NCI-H82 treated with DMSO at 0.1 percent for 48 hours (cell line): ENCODE measurements around the gene CHRNA4.

Experiments
- DNase-seq: peaks from one replicate; lab custom pipeline; 2025; ENCODE audit not compliant: unreplicated experiment; lab: John Stamatoyannopoulos, UW

Gene CHRNA4

DNA sequence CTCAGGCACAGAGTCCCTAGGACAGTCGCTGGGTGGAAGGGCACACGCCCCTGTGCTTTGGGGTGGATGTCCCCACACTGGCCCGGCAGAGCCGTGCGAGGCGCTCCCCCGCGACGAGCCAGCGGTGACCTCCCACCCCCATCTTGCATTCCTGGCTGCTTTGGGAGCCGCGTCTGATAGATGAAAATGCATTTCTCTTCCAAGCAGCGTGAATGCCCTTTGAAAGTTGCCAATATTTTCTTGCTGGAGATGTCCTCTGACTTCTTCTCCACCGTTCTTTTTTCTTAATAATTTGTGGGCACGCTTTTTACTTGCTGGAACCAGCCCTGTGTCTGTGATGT is 38.2 kb downstream of the CHRNA4 start:
- no peak for DNase-seq

DNA sequence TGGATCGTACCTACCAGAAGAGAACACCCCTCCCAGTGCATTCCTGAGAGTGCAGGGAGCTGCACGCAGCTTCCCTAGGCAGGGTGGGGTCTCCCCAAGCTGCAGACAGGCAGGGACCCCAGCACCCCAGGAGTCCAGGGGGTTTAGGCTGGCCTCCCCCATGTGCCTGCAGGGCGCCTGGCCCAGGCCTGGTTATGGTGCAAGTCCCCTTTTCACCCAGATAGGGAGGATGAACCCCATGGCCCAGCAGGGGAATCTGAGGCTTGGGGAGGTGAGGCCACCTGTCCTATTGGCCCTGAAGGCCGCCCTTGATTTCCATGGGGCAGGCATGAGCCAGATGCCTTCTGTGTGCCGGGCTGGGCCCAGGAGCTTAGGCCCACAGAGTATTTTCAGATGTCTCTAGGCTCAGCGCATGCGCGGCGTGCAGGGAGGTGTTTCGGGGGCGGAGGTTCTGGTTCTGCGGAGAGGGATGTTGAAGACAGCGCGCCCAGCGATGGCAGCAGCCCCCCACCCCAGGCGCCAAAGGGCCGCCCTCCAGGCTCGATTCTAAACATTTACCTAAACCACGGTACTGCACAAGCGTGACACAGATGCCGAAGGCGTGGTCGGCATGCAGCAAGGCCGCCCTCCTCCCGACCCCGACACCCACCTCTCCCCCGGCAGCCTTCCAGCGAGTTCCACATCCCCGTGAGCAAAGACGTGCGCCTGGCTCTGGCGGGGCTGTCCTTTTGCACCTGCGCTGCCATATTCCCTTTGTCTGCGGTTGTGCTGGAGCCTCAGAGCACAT is 38.8 kb downstream of the CHRNA4 start:
- no peak for DNase-seq

DNA sequence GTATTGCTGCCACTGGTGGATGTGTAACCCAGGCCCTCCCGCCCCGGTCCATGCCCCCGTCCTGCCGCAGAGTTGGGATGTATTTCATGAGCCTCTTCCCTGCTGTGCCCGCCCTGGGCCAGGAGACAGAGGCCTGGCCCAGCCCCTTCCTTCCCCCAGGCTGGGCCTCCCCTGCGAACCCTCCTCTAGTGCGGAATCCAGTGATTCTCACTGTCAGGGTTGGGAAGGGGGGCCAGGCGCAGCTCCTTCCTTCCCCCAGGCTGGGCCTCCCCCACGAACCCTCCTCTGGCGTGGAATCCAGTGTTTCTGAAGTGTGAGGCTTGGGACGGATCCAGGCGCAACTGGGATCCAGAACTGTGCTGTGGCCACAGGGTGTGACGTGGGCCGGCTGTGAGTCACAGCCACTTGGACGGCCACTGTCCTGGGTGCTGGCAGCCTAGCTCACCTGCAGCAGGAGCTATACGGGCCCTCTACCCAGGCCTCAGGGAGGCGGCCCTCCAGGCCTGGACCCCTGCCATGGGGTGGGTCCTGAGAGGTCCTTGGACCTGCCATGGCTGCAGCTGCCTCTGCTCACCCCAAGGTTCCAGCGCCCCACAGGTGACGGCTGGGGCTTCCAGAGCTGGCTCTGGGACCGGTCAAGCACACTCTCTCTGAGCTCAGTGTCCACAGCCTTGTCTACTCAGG is 39.9 kb downstream of the CHRNA4 start:
- DNase-seq, result no peak

DNA sequence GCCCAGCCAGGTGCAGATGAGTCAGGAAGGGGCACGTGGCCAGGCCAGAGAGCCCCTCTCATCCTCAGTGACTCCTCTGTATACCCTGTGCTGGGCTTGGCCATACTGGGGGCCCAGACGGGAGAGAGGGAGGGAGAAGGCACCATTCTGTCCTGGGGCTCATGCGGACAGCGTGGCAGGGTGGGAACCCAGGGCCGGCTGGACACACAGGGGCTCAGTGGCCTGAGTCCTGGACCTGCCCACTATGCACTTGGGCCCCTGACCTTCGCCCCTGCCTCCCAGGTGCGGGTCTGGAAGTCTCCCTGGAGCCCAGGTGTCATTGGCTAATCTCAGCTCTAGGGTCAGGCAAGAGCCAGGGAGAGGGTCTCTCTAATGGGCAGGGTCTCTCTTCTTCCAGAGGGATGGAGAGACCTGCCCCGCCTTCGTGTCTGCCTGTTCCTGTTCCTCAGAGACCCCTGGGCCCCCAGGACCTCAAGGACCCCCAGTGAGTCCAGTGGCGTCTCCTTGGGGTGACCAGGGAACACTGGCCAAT is 40.5 kb downstream of the CHRNA4 start:
- no peak for DNase-seq

- no peak for DNase-seq
These were observed 41.1 kb downstream of the CHRNA4 start for GRCh38 chr20:63320041-63320511.

DNA sequence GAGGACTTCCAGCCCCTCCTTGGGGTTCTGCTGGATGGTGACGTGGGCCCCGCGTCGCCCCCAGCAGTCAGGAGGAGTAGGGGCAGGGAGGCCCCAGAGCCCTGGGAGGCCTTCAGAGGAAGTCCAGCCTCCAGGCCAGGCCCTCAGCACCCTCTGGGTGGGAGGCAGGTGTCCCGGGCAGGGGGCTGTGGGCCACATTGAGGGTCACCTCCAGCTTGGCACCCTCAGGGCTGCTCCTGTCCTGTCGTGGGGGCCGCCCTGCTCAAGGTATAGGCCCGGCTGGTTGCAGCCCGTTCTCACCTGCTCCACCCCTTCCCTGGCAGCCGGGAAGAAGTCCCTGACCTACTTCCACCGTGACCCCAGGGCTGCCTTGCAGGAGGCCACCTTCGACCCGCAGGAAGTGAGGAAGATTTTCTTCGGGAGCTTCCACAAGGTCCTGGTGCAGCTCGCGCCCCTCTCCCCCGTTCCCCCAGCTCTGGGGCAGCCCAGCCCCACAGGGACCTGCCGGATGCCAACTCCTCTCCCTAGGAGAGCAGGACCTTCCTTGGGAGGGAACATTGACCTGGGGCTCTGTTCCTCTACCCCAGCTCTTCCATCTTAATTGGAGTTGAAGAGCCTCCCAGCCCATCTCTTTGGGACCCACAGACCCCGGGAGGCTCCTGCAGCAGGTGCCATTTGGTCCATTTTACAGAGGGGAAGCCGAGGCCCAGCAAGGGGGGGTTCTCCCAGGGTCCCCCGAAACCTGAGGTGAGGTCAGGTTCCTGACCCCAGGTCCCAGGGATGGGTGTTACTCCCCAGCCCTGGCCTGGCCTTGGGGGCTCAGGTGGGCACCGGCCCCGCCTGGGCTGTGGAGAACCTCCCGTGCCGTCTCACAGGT is 41.7 kb downstream of the CHRNA4 start:
- DNase-seq, result no peak

GRCh38 chr20:63318391-63319163 is 42.6 kb downstream of the CHRNA4 start:
- no peak for DNase-seq

DNA sequence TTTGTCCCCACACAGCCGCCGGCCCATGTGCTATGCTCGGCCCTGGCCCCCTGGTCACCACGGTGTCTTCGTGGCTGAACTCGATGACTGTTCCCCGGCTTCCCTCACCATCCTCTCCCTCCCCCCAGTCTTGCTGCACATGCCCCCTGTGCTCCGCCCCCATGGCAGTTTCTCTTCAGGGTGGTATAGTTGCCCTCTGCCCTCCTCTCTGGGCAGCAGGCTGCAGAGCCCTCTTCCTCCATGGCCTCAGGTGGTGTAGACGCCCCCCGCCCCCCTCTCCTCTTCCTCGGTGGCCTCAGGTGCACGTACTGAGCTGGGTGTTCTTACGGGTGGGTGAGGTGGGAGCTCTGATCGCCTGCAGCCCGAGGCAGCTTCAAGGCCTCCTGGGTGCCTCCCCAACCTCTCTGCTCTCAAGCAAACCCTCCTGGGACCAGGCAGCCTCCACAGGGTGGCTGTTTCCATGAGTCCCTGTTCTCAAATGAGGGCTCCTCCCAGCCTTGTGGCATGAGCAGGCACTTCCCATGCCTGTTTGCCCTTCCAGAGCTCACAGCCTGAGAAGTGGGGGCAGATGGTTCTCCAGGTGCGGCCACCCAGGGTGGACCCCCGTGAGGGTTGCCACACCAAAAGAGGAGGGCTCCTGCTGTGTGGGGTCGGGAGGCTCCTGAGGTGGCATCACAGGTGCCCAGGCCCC is 43.4 kb downstream of the CHRNA4 start:
- no peak for DNase-seq

GRCh38 chr20:63317061-63317460 is 44.1 kb downstream of the CHRNA4 start:
- no peak for DNase-seq

DNA sequence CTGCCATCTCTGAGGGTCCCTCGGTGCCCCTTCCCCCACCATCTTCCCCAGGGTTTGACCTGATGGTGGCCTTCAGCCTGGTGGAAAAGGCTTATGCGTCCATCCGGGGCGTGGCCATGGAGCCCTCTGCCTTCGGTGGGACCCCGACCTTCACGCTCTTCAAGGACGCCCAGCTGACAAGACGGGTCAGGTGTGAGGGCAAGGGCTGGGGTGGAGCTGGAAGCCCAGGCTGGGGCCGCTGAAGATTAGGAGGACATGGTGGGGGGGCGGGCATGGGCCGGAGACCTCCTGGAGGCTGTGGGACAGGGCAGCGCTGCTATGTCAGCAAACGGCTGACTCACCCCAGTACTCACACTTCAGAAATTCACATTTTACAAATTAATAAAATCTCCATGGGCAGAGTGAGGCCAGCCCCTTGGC is 44.6 kb downstream of the CHRNA4 start:
- no peak for DNase-seq

DNA sequence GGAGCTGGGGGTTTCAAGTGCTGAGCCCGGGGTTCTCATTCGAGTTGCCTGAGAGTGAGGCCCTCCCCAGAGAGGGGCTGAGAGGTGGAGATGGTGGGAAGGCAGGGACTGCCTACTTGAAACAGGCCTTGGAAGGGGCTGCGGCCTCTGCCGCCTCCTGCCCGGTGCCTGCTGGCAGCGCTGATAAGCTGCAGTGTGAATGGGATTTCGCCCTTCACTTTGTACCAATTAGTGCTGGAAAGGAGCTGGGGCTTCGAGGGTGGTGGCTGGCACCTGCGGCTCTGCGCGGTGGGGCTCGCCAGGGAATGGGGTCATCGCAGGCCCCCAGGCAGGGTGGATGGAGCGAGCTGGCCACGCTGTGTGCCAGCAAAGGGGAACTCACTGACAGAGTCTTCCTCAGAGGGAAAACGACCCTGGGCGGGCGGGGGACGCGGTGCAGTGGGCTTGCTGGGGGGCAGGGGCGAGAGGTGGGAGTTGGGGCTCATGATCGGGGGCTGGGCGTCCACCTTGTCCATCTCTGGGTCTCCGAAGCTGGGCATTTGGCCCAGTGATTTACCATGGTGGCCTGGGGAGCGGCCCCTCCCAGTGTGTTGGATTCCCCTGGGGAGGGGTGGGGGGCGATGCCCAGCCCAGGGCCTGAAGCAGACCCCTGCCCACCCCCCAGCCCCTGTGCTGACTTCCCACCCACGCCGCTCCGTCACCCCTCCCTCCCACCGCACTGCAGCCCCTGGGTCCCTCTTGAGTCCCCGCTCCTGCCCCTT is 45.2 kb downstream of the CHRNA4 start:
- DNase-seq, result no peak

DNA sequence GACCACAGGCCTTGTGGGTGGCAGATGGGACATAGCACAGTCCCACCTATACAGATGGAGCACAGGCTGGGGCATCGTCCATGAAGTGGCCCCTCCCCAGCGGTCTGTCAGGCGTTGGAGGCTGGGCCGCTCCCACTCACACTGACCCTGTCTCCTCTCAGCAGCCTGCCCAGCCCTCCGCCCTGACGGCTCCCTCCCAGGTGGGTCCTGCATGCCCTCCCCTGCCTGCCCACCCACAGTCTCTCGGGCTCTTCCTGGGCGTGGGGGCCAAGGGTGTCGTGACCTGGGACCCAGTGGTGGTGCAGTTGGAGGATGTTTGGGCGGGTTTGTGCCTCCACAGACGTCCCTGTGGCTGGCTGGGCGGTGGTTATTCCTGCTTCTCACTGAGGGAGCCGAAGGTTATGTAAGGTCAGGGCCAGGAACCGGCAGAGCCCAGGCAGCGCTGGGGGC is 45.9 kb downstream of the CHRNA4 start:
- no peak for DNase-seq

- DNase-seq, result no peak
These were observed 46.4 kb downstream of the CHRNA4 start for GRCh38 chr20:63314566-63315239.

DNA sequence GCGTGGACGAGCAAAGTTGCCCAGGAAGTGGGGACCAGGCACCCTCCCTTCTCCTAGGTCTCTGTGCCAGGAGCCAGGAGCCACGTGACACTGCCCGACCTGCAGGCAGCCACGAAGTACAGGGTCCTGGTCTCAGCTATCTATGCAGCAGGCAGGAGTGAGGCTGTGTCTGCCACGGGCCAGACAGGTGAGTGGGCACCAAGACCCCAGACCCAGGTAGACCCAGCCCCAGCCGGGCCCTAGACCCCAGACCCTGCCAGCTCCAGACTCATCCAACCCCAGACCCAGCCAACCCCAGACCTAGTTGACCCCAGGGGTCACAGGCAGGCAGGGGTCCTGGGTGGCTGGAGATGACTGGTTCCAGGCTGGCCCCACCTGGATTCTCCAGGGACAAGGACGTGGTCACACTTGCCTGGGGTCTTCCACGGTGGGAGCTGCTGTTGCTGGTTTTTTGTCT is 47.1 kb downstream of the CHRNA4 start:
- DNase-seq, result no peak

GRCh38 chr20:63313349-63314014 is 47.7 kb downstream of the CHRNA4 start:
- DNase-seq, result no peak

DNA sequence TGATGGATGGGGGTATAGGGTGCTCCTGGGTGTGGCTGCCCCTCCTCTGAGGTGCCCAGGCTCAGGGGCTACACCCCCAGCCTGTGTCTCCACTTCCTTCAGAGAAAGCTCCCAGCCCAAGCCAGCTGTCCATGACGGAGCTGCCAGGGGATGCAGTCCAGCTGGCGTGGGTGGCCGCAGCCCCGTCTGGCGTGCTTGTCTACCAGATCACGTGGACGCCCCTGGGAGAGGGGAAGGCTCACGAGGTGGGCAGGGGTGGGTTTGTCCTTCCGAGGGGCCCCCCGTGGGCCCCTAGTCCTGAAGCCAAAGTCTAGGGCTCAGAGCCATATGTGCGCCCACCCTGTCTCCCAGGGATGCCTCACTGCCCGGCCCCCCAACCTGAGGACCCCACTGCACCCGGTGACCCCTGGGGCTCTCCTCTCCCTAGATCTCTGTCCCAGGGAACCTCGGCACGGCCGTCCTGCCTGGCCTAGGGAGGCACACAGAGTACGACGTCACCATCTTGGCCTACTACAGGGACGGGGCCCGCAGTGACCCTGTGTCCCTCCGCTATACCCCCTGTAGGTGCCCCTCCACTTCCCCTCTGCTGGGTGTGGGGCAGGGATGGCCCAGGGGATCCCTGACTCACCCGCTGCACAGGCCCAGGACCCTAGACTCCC is 48.3 kb downstream of the CHRNA4 start:
- no peak for DNase-seq

- DNase-seq, result no peak
These were observed 48.9 kb downstream of the CHRNA4 start for GRCh38 chr20:63312273-63312672.
